WTC11 (cell line): ENCODE data around the gene TKTL1.

ENCODE experiments used
- CREM ChIP-seq: sonication (generic); formaldehyde crosslinking; IDR thresholded peaks from 2 replicates; pipeline ENCODE4 v1.8.1; 2022; ENCODE audit warnings: mild to moderate bottlenecking, missing genetic modification reagents, moderate library complexity
- ELF4 ChIP-seq: sonication (generic); formaldehyde crosslinking; IDR thresholded peaks from 2 replicates; pipeline ENCODE4 v1.8.1; 2022; ENCODE audit warnings: low read depth, mild to moderate bottlenecking, moderate library complexity, missing genetic modification reagents
- GABPB1 ChIP-seq: sonication (generic); formaldehyde crosslinking; IDR thresholded peaks from 2 replicates; pipeline ENCODE4 v1.8.1; 2023; ENCODE audit warnings: mild to moderate bottlenecking, missing genetic modification reagents
- NR3C1 ChIP-seq: sonication (generic); formaldehyde crosslinking; conservative IDR thresholded peaks from 2 replicates; pipeline ENCODE4 v1.8.1; 2023; ENCODE audit warnings: low read depth, mild to moderate bottlenecking, missing genetic modification reagents
- ZNF263 ChIP-seq: sonication (generic); formaldehyde crosslinking; IDR thresholded peaks from 2 replicates; pipeline ENCODE4 v1.8.1; 2022; ENCODE audit warnings: low read depth, mild to moderate bottlenecking, moderate library complexity, missing genetic modification reagents
- TF ChIP-seq, protein P1 (sequence below): sonication (generic); formaldehyde crosslinking; IDR thresholded peaks from 2 replicates; pipeline ENCODE4 v1.8.0; 2022; ENCODE audit warnings: mild to moderate bottlenecking, missing genetic modification reagents
- TF ChIP-seq, protein P2 (sequence below): fragments of 200-600 bp; IDR thresholded peaks from 2 replicates; pipeline ENCODE4 v1.8.0; 2022; ENCODE audit warnings: antibody characterized with exemption
- TF ChIP-seq, protein P3 (sequence below): sonication (generic); formaldehyde crosslinking; IDR thresholded peaks from 2 replicates; pipeline ENCODE4 v1.8.1; 2022; ENCODE audit warnings: mild to moderate bottlenecking, moderate library complexity, missing genetic modification reagents
- TF ChIP-seq, protein P4 (sequence below): sonication (generic); formaldehyde crosslinking; IDR thresholded peaks from 2 replicates; pipeline ENCODE4 v1.8.0; 2023; ENCODE audit warnings: missing genetic modification reagents, mild to moderate bottlenecking, borderline replicate concordance

DNA sequence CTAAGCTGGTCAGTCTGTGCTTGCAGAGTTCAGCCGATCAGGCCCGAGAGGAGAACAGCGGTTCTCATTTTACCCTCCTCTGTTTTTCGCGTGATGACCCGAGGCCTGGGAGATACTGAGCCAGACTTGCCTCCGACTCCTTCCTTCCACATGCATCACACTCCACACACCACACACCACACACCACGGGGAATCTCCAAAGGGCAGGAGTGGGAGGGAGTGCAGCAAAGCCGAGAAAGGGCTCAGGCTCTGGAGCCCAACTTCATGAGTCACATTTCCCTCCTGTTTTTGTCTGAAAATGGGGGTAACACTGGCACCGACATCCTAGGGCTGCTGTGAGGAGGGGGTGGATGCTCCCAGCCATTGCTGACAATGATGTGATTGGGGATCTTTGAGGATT, 38.9 kb downstream of the TKTL1 start:
- TF ChIP-seq, protein P1, sequence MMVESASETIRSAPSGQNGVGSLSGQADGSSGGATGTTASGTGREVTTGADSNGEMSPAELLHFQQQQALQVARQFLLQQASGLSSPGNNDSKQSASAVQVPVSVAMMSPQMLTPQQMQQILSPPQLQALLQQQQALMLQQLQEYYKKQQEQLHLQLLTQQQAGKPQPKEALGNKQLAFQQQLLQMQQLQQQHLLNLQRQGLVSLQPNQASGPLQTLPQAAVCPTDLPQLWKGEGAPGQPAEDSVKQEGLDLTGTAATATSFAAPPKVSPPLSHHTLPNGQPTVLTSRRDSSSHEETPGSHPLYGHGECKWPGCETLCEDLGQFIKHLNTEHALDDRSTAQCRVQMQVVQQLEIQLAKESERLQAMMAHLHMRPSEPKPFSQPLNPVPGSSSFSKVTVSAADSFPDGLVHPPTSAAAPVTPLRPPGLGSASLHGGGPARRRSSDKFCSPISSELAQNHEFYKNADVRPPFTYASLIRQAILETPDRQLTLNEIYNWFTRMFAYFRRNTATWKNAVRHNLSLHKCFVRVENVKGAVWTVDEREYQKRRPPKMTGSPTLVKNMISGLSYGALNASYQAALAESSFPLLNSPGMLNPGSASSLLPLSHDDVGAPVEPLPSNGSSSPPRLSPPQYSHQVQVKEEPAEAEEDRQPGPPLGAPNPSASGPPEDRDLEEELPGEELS (CRISPR knock-in tag) = no peak
- TF ChIP-seq ZNF263 (CRISPR knock-in tag) = no peak
- TF ChIP-seq, protein P2, sequence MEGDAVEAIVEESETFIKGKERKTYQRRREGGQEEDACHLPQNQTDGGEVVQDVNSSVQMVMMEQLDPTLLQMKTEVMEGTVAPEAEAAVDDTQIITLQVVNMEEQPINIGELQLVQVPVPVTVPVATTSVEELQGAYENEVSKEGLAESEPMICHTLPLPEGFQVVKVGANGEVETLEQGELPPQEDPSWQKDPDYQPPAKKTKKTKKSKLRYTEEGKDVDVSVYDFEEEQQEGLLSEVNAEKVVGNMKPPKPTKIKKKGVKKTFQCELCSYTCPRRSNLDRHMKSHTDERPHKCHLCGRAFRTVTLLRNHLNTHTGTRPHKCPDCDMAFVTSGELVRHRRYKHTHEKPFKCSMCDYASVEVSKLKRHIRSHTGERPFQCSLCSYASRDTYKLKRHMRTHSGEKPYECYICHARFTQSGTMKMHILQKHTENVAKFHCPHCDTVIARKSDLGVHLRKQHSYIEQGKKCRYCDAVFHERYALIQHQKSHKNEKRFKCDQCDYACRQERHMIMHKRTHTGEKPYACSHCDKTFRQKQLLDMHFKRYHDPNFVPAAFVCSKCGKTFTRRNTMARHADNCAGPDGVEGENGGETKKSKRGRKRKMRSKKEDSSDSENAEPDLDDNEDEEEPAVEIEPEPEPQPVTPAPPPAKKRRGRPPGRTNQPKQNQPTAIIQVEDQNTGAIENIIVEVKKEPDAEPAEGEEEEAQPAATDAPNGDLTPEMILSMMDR = no peak
- TF ChIP-seq, protein P3, sequence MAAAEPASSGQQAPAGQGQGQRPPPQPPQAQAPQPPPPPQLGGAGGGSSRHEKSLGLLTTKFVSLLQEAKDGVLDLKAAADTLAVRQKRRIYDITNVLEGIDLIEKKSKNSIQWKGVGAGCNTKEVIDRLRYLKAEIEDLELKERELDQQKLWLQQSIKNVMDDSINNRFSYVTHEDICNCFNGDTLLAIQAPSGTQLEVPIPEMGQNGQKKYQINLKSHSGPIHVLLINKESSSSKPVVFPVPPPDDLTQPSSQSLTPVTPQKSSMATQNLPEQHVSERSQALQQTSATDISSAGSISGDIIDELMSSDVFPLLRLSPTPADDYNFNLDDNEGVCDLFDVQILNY = no peak
- no peak for TF ChIP-seq GABPB1
- TF ChIP-seq ELF4 (CRISPR knock-in tag) = no peak
- no peak for TF ChIP-seq NR3C1 (CRISPR knock-in tag)
- TF ChIP-seq, protein P4, sequence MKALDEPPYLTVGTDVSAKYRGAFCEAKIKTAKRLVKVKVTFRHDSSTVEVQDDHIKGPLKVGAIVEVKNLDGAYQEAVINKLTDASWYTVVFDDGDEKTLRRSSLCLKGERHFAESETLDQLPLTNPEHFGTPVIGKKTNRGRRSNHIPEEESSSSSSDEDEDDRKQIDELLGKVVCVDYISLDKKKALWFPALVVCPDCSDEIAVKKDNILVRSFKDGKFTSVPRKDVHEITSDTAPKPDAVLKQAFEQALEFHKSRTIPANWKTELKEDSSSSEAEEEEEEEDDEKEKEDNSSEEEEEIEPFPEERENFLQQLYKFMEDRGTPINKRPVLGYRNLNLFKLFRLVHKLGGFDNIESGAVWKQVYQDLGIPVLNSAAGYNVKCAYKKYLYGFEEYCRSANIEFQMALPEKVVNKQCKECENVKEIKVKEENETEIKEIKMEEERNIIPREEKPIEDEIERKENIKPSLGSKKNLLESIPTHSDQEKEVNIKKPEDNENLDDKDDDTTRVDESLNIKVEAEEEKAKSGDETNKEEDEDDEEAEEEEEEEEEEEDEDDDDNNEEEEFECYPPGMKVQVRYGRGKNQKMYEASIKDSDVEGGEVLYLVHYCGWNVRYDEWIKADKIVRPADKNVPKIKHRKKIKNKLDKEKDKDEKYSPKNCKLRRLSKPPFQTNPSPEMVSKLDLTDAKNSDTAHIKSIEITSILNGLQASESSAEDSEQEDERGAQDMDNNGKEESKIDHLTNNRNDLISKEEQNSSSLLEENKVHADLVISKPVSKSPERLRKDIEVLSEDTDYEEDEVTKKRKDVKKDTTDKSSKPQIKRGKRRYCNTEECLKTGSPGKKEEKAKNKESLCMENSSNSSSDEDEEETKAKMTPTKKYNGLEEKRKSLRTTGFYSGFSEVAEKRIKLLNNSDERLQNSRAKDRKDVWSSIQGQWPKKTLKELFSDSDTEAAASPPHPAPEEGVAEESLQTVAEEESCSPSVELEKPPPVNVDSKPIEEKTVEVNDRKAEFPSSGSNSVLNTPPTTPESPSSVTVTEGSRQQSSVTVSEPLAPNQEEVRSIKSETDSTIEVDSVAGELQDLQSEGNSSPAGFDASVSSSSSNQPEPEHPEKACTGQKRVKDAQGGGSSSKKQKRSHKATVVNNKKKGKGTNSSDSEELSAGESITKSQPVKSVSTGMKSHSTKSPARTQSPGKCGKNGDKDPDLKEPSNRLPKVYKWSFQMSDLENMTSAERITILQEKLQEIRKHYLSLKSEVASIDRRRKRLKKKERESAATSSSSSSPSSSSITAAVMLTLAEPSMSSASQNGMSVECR (CRISPR knock-in tag) = no peak
- TF ChIP-seq CREM (CRISPR knock-in tag) = no peak
